Gastrocnemius medialis (tissue), 4 donors: ENCODE measurements around the gene GCN1.

Experiments
- POLR2A ChIP-seq, 2 donors: fragments of 450-650 bp; IDR thresholded peaks; one replicate each; pipeline ENCODE4 v1.6.1; 2017; ENCODE audit warnings: antibody characterized with exemption in 2 of 2, mild to moderate bottlenecking in 2 of 2, moderate library complexity in 2 of 2
- TF ChIP-seq, protein P1 (sequence below), 5 experiments: fragments of 450-650 bp in 3 of 5; fragments of 200-600 bp in 2 of 5; sonication (generic) in 2 of 5; IDR thresholded peaks in 4 of 5; conservative IDR thresholded peaks in 1 of 5; 1 replicate in 4 of 5; 2 replicates in 1 of 5; pipeline ENCODE4 v1.5.1; 2016 to 2019; ENCODE audit warnings: antibody characterized with exemption in 5 of 5, mild to moderate bottlenecking in 3 of 5, moderate library complexity in 3 of 5

DNA sequence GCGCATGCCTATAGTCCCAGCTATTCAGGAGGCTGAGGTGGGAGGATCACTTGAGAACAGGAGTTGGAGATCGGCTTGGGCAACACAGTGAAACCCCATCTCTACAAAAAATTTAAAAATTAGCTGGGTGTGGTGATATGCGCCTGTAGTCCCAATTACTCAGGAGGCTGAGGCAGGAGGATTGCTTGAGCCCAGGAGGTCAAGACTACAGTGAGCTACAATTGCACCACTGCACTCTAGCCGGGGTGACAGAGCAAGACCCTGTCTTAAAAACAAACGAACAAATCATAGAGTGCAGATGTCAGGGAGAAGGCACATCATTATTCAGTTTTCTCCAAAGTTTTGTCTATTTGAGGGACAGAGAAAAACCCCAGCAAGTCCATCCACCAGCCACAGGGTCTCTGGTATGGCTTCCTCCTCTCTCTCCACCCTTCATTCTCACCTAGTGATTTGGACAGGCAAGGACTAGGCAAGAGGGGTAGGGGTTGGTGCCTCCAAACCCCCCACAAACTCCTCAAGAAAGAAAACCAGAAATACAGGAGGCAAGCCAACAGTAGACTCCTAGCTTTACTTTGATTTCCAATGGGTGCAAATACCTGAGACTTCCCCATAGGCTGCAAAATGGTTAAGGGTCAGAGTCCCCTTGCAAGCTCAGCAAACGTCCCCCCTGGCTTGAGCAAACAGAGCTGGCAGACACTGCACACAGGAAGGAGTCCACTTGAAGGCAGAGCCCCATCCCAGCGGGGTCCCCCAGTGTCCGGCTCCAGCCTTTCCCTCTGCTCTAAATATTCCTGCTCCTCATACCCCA is 32.9 kb upstream of the GCN1 start:
- TF ChIP-seq, protein P1, sequence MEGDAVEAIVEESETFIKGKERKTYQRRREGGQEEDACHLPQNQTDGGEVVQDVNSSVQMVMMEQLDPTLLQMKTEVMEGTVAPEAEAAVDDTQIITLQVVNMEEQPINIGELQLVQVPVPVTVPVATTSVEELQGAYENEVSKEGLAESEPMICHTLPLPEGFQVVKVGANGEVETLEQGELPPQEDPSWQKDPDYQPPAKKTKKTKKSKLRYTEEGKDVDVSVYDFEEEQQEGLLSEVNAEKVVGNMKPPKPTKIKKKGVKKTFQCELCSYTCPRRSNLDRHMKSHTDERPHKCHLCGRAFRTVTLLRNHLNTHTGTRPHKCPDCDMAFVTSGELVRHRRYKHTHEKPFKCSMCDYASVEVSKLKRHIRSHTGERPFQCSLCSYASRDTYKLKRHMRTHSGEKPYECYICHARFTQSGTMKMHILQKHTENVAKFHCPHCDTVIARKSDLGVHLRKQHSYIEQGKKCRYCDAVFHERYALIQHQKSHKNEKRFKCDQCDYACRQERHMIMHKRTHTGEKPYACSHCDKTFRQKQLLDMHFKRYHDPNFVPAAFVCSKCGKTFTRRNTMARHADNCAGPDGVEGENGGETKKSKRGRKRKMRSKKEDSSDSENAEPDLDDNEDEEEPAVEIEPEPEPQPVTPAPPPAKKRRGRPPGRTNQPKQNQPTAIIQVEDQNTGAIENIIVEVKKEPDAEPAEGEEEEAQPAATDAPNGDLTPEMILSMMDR (IDR thresholded peaks at IDR 0.05 in 4 of 5, conservative IDR thresholded peaks at IDR 0.05 in 1 of 5), result no peak
- TF ChIP-seq POLR2A (IDR thresholded peaks at IDR 0.05), result no peak
